ENCODE measurements around the gene GDPD5. TPM values are rescaled to one million over a fixed set of nuclear protein-coding genes. Genes with fewer than 3 reads are reported as not detected.

Gene GDPD5
- total and polyA plus RNA-seq, 2 donors (not counting 1 experiment from before 2014, with no cell fraction given) = 59.1 to 102 TPM

DNA sequence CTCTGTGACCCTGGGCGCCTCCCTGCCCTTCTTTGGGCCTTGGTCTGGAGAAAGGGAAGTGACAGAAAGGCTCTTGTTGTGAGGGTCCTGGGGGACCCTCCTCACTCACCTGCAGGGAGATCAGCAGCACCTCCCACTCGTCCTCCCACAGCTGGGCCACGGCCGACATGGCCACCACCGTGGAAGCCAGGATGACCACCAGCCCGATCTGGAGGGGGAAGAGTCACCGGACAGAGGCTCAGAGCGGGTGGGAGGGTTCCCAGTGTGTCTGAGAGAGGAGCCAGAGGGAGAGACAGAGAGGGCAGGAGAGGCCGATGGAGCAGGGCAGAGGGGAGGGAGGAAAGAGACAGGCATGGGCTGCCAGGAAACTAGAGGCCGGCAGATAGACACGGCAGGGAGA, 76.0 kb downstream of the GDPD5 start:
- Histone ChIP-seq H3K4me2 (replicated peaks; ENCODE audit: low read depth, low read length, poor library complexity, severe bottlenecking) (no peak overlapping the region), H3K4me1 (ENCODE audit: control insufficient read depth in 2 of 2, insufficient read depth in 2 of 2, low read length in 2 of 2) (no peaks in the 10 kb centered on the region), H3K27me3 (replicated peaks in 1 of 4; ENCODE audit: control extremely low read depth in 1 of 4, control insufficient read depth in 3 of 4, insufficient read depth in 4 of 4, low read length in 3 of 4) (peaks cover 0 to 3% (median under 1%) of the 10 kb centered on the region in 4 experiments), H3K4me3 (ENCODE audit: control extremely low read depth in 1 of 5, extremely low read depth in 1 of 5, insufficient read depth in 1 of 5, low read depth in 2 of 5, low read length in 4 of 5) (no peak overlapping the region), H3K36me3 (replicated peaks in 1 of 2; ENCODE audit: control extremely low read depth in 1 of 2, control insufficient read depth in 1 of 2, extremely low read depth in 1 of 2, insufficient read depth in 2 of 2, low read length in 1 of 2) (no peaks in the 10 kb centered on the region), H3K9ac (ENCODE audit: low read length) (no peak overlapping the region), H2AFZ (ENCODE audit: insufficient read depth, low read depth, low read length, poor library complexity, severe bottlenecking) (no peak overlapping the region), H3K9me3 (ENCODE audit: control extremely low read depth in 1 of 3, control insufficient read depth in 2 of 3, insufficient read depth in 1 of 3, low read length in 2 of 3) (peaks cover 0 to 9% (median 0%) of the 10 kb centered on the region in 3 donors), H4K20me1 (ENCODE audit: control insufficient read depth, insufficient read depth, low read length, poor library complexity, severe bottlenecking) (no peaks in the 10 kb centered on the region), H3K79me2 (ENCODE audit: control insufficient read depth, insufficient read depth, low read length) (no peaks in the 10 kb centered on the region), H3K27ac (ENCODE audit: low read length in 2 of 2) (no peak overlapping the region)
- Mint-ChIP-seq H3K27ac (no peak overlapping the region), H3K4me3 (no peak overlapping the region), H3K27me3 (peaks cover 3% of the 10 kb centered on the region), H3K4me1 (no peaks in the 10 kb centered on the region), H3K9me3 (ENCODE audit: insufficient read depth) (no peaks in the 10 kb centered on the region)
- ATAC-seq (ENCODE audit: low read depth) = no peak
- TF ChIP-seq, protein P1, sequence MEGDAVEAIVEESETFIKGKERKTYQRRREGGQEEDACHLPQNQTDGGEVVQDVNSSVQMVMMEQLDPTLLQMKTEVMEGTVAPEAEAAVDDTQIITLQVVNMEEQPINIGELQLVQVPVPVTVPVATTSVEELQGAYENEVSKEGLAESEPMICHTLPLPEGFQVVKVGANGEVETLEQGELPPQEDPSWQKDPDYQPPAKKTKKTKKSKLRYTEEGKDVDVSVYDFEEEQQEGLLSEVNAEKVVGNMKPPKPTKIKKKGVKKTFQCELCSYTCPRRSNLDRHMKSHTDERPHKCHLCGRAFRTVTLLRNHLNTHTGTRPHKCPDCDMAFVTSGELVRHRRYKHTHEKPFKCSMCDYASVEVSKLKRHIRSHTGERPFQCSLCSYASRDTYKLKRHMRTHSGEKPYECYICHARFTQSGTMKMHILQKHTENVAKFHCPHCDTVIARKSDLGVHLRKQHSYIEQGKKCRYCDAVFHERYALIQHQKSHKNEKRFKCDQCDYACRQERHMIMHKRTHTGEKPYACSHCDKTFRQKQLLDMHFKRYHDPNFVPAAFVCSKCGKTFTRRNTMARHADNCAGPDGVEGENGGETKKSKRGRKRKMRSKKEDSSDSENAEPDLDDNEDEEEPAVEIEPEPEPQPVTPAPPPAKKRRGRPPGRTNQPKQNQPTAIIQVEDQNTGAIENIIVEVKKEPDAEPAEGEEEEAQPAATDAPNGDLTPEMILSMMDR (IDR thresholded peaks at IDR 0.05) = no peak
- TF ChIP-seq EZH2 (IDR thresholded peaks at IDR 0.05; ENCODE audit: borderline replicate concordance, insufficient read depth, low read depth, low read length, poor library complexity, severe bottlenecking) = no peak
- intact Hi-C loops (cut with micrococcal nuclease) = no loop called here
- no peak for DNase-seq
- ChIA-PET POLR2A (no interaction called here), CTCF (interaction anchor here (1.3 to 2.2 kb wide), 2 partner anchors 82 to 256 kb away, joined by 4 to 8 read pairs; no protein-coding TSS in a partner anchor)
- 95% methylated on average over 7 of the region's 11 CpGs for WGBS (ENCODE audit: insufficient coverage)

DNA sequence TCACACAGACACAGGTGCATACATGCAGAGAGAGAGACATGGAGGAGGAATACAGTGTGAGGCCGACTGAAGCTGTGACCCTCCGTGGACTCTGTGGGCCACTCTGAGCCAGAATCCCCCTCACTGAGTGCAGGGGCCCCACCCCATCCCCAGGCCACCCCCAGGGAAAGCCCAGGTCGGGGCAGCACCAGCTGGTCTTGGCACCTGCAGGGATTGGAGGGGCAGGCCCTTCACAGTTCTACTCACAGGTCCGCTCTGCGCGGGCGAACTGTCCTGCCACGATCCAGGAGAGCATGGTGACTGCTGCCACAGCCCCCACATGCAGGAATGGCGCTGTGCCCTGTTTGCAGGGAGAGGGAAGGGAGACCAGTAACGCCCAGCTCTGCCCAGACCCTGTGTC, 76.5 kb downstream of the GDPD5 start:
- Histone ChIP-seq H3K4me1 (ENCODE audit: control insufficient read depth in 2 of 2, insufficient read depth in 2 of 2, low read length in 2 of 2) (no peaks in the 10 kb centered on the region), H3K4me3 (ENCODE audit: control extremely low read depth in 1 of 5, extremely low read depth in 1 of 5, insufficient read depth in 1 of 5, low read depth in 2 of 5, low read length in 4 of 5) (no peak overlapping the region), H3K27ac (ENCODE audit: low read length in 2 of 2) (no peak overlapping the region), H3K9ac (ENCODE audit: low read length) (no peak overlapping the region), H3K27me3 (replicated peaks in 1 of 4; ENCODE audit: control extremely low read depth in 1 of 4, control insufficient read depth in 3 of 4, insufficient read depth in 4 of 4, low read length in 3 of 4) (peaks cover 0 to 3% (median 1%) of the 10 kb centered on the region in 4 experiments), H3K36me3 (replicated peaks in 1 of 2; ENCODE audit: control extremely low read depth in 1 of 2, control insufficient read depth in 1 of 2, extremely low read depth in 1 of 2, insufficient read depth in 2 of 2, low read length in 1 of 2) (no peaks in the 10 kb centered on the region), H3K9me3 (ENCODE audit: control extremely low read depth in 1 of 3, control insufficient read depth in 2 of 3, insufficient read depth in 1 of 3, low read length in 2 of 3) (peaks cover 0 to 9% (median 0%) of the 10 kb centered on the region in 3 donors), H4K20me1 (ENCODE audit: control insufficient read depth, insufficient read depth, low read length, poor library complexity, severe bottlenecking) (no peaks in the 10 kb centered on the region), H3K4me2 (replicated peaks; ENCODE audit: low read depth, low read length, poor library complexity, severe bottlenecking) (no peak overlapping the region), H3K79me2 (ENCODE audit: control insufficient read depth, insufficient read depth, low read length) (no peaks in the 10 kb centered on the region), H2AFZ (ENCODE audit: insufficient read depth, low read depth, low read length, poor library complexity, severe bottlenecking) (no peak overlapping the region)
- Mint-ChIP-seq H3K27ac (no peak overlapping the region), H3K4me3 (no peak overlapping the region), H3K4me1 (no peaks in the 10 kb centered on the region), H3K27me3 (peaks cover 3% of the 10 kb centered on the region), H3K9me3 (ENCODE audit: insufficient read depth) (no peaks in the 10 kb centered on the region)
- TF ChIP-seq, protein P1 (IDR thresholded peaks at IDR 0.05) = no peak
- no peak for TF ChIP-seq EZH2 (IDR thresholded peaks at IDR 0.05; ENCODE audit: borderline replicate concordance, insufficient read depth, low read depth, low read length, poor library complexity, severe bottlenecking)
- WGBS (ENCODE audit: insufficient coverage) = 81% methylated on average over 9 of the region's 10 CpGs
- ATAC-seq (ENCODE audit: low read depth) (no peak), DNase-seq (no peak)
- intact Hi-C loops (cut with micrococcal nuclease) = no loop called here
- ChIA-PET POLR2A (no interaction called here), CTCF (interaction anchor here (2.2 kb wide), 1 partner anchor 83 kb away, joined by 8 read pairs; no protein-coding TSS in a partner anchor)
